ENCODE measurements around the gene MAD1L1.
A peak's percentile ranks its signal among the peaks of the same experiment; 100 is the strongest.

The MAD1L1 gene

DNA sequence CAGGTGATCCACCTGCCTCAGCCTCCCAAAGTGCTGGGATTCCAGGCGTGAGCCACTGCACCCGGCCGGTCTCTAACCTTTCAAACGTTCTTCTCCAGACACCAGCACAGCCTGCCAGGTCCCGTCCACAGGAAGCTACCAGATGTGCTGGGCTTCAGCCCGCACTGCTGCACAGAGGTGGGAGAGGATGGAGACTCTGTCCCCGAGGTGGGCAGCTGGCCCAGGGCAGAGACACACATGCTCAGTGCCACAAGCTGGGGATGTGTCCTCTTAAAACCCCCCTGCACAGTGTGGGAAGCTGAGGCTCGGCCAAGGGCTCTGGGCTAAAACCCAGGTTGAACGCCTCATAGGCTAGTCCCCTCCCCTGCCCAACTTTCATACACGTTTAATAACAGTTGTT is 18.6 kb upstream of the MAD1L1 start:
- H3K9me3 ChIP-seq (ENCODE audit: low read depth, low read length): no peaks in the 10 kb centered on the region
- DNase-seq (ENCODE audit: low read depth, low spot score): no peak
- H3K4me3 ChIP-seq: no peak overlapping the region
- no peak overlapping the region for H3K27ac ChIP-seq
- no peak for TF ChIP-seq FOXP2 (optimal IDR thresholded peaks at IDR 0.05; ENCODE audit: control extremely low read depth, extremely low read length, insufficient read depth)
- TF ChIP-seq POLR2AphosphoS5 (IDR thresholded peaks at IDR 0.05; ENCODE audit: borderline replicate concordance, low read depth, low read length): no peak
- no peak for TF ChIP-seq EZH2 (IDR thresholded peaks at IDR 0.05)
- H3K9ac ChIP-seq (ENCODE audit: insufficient read length): no peak overlapping the region
- H3K36me3 ChIP-seq (ENCODE audit: insufficient read depth, low read length): peaks cover 3% of the 10 kb centered on the region; the same call in 1 of the 2 replicates

DNA sequence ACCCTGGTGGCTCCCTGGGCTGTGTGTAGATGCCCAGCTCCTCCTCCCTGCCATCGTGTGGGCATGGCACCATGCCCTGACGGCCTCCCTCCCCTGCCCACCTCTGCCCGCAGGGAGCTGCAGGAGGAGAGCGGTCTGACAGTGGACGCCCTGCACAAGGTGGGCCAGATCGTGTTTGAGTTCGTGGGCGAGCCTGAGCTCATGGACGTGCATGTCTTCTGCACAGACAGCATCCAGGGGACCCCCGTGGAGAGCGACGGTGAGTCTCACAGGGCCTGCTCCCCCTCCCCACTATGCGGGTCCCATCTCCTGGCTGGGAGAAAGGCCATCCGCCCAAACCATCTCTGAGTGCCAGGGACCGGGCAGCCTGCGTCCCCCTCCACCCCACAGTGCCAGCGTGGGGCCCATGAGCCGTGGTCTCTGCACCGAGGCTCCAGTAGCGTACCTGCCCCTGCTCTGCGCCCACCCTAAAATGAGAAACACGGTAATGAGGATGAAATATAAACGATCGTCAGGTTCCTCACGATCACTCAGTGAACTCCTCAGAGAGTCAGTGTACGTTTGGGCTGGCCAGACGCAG is 17.1 kb upstream of the MAD1L1 start:
- no peak for DNase-seq (ENCODE audit: low read depth, low spot score)
- no peaks in the 10 kb centered on the region for H3K9me3 ChIP-seq (ENCODE audit: low read depth, low read length)
- TF ChIP-seq POLR2AphosphoS5 (IDR thresholded peaks at IDR 0.05; ENCODE audit: borderline replicate concordance, low read depth, low read length): no peak
- H3K27ac ChIP-seq: no peak overlapping the region
- H3K4me3 ChIP-seq: no peak overlapping the region
- H3K9ac ChIP-seq (ENCODE audit: insufficient read length): no peak overlapping the region
- peaks cover 6% of the 10 kb centered on the region; the same call in 1 of the 2 replicates for H3K36me3 ChIP-seq (ENCODE audit: insufficient read depth, low read length)

DNA sequence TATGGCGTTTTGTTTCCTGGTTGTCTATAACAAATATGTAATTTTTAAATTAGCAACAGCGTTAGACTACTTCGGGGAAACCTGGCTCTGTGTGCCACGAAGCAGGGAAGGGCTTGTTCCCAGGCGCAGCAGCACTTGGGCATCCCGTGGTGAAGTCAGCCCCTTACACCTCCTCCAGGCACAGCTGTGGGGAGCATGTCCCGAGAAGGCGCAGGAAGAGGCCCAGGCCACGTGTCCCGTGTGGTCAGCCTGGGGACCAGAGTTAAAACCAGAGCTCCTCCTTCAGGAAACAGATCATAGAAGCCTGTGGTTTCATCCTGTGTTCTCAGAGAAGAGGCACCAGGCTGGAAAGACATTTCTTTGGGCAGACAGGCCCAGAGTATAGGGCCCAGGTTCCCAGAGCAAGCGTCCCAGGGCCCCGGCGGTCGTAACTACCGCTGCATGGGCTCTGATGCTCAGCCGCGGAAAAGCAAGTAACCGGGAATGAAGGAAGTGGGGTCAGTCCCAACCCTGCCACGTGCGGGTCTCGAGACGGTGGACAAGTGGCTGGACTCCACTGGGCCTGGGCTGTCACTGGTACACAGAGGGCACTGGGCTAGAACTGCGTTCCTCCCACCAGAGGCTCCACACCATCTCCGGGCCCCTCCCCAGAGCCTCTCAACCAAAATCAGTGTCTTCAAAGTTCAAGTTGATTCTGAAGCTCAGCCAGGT is 16.4 kb upstream of the MAD1L1 start:
- TF ChIP-seq FOXP2 (optimal IDR thresholded peaks at IDR 0.05; ENCODE audit: control extremely low read depth, extremely low read length, insufficient read depth) (no peak), EZH2 (IDR thresholded peaks at IDR 0.05) (no peak), POLR2AphosphoS5 (IDR thresholded peaks at IDR 0.05; ENCODE audit: borderline replicate concordance, low read depth, low read length) (no peak)
- Histone ChIP-seq H3K9me3 (ENCODE audit: low read depth, low read length) (no peaks in the 10 kb centered on the region), H3K9ac (ENCODE audit: insufficient read length) (no peak overlapping the region), H3K36me3 (ENCODE audit: insufficient read depth, low read length) (peaks cover 6% of the 10 kb centered on the region; the same call in 1 of the 2 replicates), H3K4me3 (no peak overlapping the region), H3K27ac (peak overlapping the region; percentile 19; the same call in 1 of the 2 replicates)
- no peak for DNase-seq (ENCODE audit: low read depth, low spot score)

DNA sequence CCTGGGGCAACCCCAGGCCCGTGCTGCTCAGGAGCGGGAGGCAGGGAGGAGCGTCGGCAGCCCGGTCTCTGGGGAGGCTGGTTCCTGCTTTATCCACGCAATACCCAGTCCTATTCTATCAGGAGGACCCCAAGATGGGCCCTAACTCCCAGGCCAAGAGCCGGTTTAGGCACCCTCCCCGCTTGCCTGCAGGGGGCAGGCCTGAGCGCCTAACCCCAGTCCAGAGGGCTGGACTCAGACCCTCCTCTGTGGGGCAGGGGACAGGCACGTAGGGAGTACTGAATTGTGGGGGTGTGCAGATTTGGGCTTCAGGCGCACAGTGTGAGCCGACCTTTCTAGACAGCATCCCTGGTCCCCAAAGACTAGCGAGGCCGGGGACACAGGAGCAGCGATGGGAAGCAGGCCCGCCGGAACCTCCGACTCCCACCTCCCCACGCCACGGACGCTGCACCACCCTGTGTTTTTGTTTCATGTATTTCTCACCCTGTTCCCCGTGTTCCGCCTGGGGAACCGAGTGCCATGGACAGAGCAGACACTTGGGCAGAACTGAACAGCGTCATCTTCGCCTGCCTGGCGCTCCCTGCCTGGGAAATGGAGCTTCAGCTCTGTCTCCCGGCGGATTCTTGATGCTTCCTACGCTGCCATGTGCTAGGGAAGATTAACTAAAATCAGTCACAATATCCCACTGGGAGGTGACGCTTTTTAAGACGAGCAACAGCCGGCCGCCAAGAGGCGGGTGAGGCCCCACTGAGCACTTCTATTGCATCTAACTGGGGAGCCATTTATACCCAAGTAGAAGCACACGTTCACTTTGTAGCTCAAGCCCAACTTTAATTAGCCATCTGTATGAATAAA is 14.6 kb upstream of the MAD1L1 start:
- no peak overlapping the region for H3K4me3 ChIP-seq
- H3K9ac ChIP-seq (ENCODE audit: insufficient read length): no peak overlapping the region
- H3K36me3 ChIP-seq (ENCODE audit: insufficient read depth, low read length): peaks cover 6% of the 10 kb centered on the region; the same call in 1 of the 2 replicates
- no peak for DNase-seq (ENCODE audit: low read depth, low spot score)
- no peaks in the 10 kb centered on the region for H3K9me3 ChIP-seq (ENCODE audit: low read depth, low read length)
- no peak for TF ChIP-seq EZH2 (IDR thresholded peaks at IDR 0.05)
- TF ChIP-seq POLR2AphosphoS5 (IDR thresholded peaks at IDR 0.05; ENCODE audit: borderline replicate concordance, low read depth, low read length): no peak
- no peak for TF ChIP-seq FOXP2 (optimal IDR thresholded peaks at IDR 0.05; ENCODE audit: control extremely low read depth, extremely low read length, insufficient read depth)
- no peak overlapping the region for H3K27ac ChIP-seq

DNA sequence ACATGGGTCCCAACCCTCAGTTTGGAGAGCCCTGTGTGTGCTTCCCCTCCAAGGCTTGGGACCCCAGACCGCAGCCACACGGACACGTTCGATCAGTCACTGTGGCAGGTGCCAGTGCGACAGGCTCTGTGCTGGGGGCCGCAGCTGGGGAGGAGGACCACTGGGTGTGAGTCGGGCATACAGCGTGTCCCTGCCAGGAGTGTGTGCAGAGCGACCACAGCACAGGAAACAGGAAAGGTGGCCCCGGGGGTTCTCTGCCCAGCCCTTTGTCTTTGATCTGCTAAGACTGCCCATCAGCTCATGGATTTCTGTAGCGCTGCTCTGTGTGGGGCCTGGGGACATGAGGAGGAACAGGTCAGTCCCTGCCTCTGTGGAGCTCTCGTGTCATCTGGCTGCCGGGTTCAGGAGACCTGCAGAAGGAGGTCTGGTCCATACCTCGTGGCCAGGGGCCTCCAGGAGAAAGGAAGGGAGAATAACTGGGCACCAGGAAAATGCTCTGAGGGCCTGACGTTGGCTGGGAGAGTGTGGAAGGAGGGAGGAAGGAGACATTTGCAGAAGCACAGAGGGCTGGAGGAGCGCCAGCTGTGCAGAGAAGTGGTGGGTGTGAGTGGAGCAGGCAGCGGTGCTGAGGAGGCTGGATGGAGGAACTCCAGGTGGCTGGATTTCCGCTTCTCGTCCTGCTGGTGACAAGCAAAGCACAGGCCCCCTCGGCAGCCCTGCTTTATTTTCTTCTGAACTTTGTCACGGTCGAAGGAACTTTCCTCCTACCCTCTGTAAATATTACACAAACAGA is 13.3 kb upstream of the MAD1L1 start:
- TF ChIP-seq POLR2AphosphoS5 (IDR thresholded peaks at IDR 0.05; ENCODE audit: borderline replicate concordance, low read depth, low read length) (no peak), EZH2 (IDR thresholded peaks at IDR 0.05) (no peak)
- DNase-seq (ENCODE audit: low read depth, low spot score): no peak
- H3K9me3 ChIP-seq (ENCODE audit: low read depth, low read length): no peaks in the 10 kb centered on the region
- H3K4me3 ChIP-seq: no peak overlapping the region
- H3K9ac ChIP-seq (ENCODE audit: insufficient read length): no peak overlapping the region
- H3K36me3 ChIP-seq (ENCODE audit: insufficient read depth, low read length): 0 out of 2 replicates have a peak, but pooled peaks cover 3% of the 10 kb centered on the region
- no peak overlapping the region for H3K27ac ChIP-seq

DNA sequence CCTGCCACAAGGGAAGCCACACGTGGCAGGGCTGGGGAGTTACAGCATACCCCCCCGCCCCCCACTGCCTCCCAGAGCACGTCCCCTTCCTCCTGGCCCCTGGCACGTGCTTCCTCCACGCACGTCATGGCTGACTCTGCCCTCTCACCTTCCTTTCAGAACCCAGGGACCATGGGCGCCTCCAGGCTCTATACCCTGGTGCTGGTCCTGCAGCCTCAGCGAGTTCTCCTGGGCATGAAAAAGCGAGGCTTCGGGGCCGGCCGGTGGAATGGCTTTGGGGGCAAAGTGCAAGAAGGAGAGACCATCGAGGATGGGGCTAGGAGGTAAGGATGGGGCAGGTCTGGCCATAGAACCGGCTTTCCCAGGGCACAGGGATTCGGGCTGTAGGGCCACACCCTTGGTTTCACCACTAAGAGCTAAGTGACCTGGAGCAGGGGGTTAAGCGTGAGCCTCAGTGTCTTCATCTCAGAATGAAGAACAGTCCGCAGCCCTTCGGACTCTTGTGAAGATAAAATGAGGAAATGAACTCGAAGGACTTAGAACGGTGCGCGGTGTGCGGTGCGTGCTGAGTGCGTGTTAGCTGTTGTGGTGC is 11.8 kb upstream of the MAD1L1 start:
- Histone ChIP-seq H3K27ac (no peak overlapping the region), H3K9ac (ENCODE audit: insufficient read length) (no peak overlapping the region)
- TF ChIP-seq EZH2 (IDR thresholded peaks at IDR 0.05) (no peak), FOXP2 (optimal IDR thresholded peaks at IDR 0.05; ENCODE audit: control extremely low read depth, extremely low read length, insufficient read depth) (no peak), POLR2AphosphoS5 (IDR thresholded peaks at IDR 0.05; ENCODE audit: borderline replicate concordance, low read depth, low read length) (no peak)

DNA sequence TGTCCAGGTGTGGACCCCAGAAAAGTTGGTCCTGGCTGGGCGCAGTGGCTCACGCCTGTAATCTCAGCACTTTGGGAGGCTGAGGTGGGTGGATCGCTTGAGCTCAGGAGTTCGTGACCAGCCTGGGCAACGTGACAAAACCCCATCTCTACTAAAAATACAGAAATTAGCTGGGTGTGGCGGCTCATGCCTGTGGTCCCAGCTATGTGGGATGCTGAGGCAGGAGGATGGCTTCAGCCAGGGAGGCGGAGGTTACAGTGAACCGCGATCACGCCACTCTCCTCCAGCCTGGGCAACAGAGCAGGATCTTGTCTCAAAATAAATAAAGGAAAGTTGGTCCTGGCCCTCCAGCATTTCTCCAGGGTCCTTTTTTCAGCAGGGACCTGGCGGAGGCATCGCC is 10.7 kb upstream of the MAD1L1 start:
- no peak overlapping the region for H3K27ac ChIP-seq
- H3K9me3 ChIP-seq (ENCODE audit: low read depth, low read length): no peaks in the 10 kb centered on the region
- no peak overlapping the region for H3K9ac ChIP-seq (ENCODE audit: insufficient read length)
- peaks cover 13% of the 10 kb centered on the region for H3K36me3 ChIP-seq (ENCODE audit: insufficient read depth, low read length)
- no peak for DNase-seq (ENCODE audit: low read depth, low spot score)
- TF ChIP-seq FOXP2 (optimal IDR thresholded peaks at IDR 0.05; ENCODE audit: control extremely low read depth, extremely low read length, insufficient read depth): no peak
- no peak for TF ChIP-seq EZH2 (IDR thresholded peaks at IDR 0.05)
- TF ChIP-seq POLR2AphosphoS5 (IDR thresholded peaks at IDR 0.05; ENCODE audit: borderline replicate concordance, low read depth, low read length): no peak
- H3K4me3 ChIP-seq: no peak overlapping the region

More for the DNA sequence above, 11.8 kb upstream of the MAD1L1 start:
- Histone ChIP-seq H3K4me3 (no peak overlapping the region), H3K9me3 (ENCODE audit: low read depth, low read length) (no peaks in the 10 kb centered on the region), H3K36me3 (ENCODE audit: insufficient read depth, low read length) (peaks cover 6% of the 10 kb centered on the region)
- DNase-seq (ENCODE audit: low read depth, low spot score): no peak
